Glutamatergic neuron (in vitro differentiated cells): ENCODE data around the gene ALDH1L2. TPM values are rescaled to one million over a fixed set of nuclear protein-coding genes. Genes with fewer than 3 reads are reported as not detected.
A peak's percentile ranks its signal among the peaks of the same experiment; 100 is the strongest.

ENCODE experiments used
- DNase-seq: peaks from one replicate; pipeline ENCODE4 v3.0.0; 2022
- H3K27ac Mint-ChIP-seq: one replicate; pipeline ENCODE4 v1.8.0; 2020; ENCODE audit warnings: mild to moderate bottlenecking, mixed read lengths, inconsistent platforms; ENCODE audit not compliant: unreplicated experiment
- H3K27me3 Mint-ChIP-seq: one replicate; pipeline ENCODE4 v1.8.0; 2020; ENCODE audit warnings: mild to moderate bottlenecking, moderate library complexity, mixed read lengths, inconsistent platforms; ENCODE audit not compliant: unreplicated experiment
- H3K36me3 Mint-ChIP-seq: one replicate; pipeline ENCODE4 v1.8.0; 2020; ENCODE audit warnings: mild to moderate bottlenecking, mixed read lengths, inconsistent platforms; ENCODE audit not compliant: unreplicated experiment
- H3K4me1 Mint-ChIP-seq: one replicate; pipeline ENCODE4 v1.8.0; 2020; ENCODE audit warnings: mild to moderate bottlenecking, low read depth, mixed read lengths, inconsistent platforms; ENCODE audit not compliant: unreplicated experiment
- H3K4me3 Mint-ChIP-seq: one replicate; pipeline ENCODE4 v1.8.0; 2020; ENCODE audit warnings: mild to moderate bottlenecking, mixed read lengths, inconsistent platforms; ENCODE audit not compliant: unreplicated experiment
- H3K9me3 Mint-ChIP-seq: one replicate; pipeline ENCODE4 v1.8.0; 2020; ENCODE audit warnings: mild to moderate bottlenecking, moderate library complexity, mixed read lengths, inconsistent platforms; ENCODE audit not compliant: unreplicated experiment
- CTCF ChIP-seq: fragments of 200-600 bp; sonication (generic); IDR thresholded peaks from one replicate; pipeline ENCODE4 v1.5.0; 2021; ENCODE audit not compliant: partially characterized antibody, unreplicated experiment
- total RNA-seq: library from RNA; stranded (reverse); fragmentation: NEBNext Ultra II Directional; extraction: Animal tissue kit (Norgen Biotek cat#: 25700); gene quantifications from one replicate; pipeline ENCODE4 v1.2.1, GENCODE V29; 2021; ENCODE audit not compliant: unreplicated experiment

ALDH1L2 gene
- total RNA-seq, 1 donor from 2014 or later: 47.4 TPM

DNA sequence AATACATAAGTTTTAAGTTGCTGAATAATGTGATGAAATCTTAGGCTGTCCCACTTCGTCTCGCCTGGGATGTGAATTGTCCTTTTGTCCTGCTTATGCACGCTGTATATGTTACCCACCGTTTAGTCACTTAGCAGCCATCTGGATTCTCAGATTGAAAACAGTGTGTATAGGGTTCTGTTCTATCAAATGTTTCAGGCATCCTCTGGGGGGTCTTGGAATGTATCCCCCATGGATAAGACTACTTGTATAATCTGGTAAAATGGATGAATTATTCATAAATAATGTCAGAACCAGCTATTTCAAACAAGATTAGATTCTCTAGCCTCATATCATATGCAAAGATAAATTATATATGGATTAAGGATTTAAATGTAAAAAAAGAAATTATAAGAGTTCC is 68.7 kb downstream of the ALDH1L2 start:
- Mint-ChIP-seq H3K4me1 (peaks cover 37% of the 10 kb centered on the region), H3K27me3 (no peaks in the 10 kb centered on the region), H3K27ac (peak overlapping the region; percentile 94), H3K36me3 (peaks cover 22% of the 10 kb centered on the region), H3K4me3 (no peak overlapping the region), H3K9me3 (peaks cover 9% of the 10 kb centered on the region)
- DNase-seq: no peak
- no peak for TF ChIP-seq CTCF

- peaks cover 30% of the 10 kb centered on the region for H3K36me3 Mint-ChIP-seq
Observed at GRCh38 chr12:105014603-105015002, 69.7 kb downstream of the ALDH1L2 start.

DNA sequence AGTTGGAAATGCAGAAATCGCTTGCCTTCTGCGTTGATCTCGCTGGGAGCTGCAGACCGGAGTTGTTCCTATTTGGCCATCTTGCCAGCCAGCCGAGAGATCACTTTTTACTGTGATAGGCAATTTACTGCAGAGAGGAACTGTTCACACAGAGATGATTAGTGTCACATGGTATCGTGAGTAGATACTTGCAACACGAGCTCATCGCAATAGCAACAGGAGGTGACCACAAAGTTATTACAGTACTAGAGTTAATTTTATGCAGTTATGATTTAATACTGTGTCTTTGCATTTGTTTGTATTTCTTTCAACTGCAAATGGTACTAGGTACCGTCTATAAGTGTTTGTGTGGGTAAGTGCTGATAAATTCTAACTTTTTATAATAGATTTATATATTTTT is 70.4 kb downstream of the ALDH1L2 start:
- Mint-ChIP-seq H3K36me3 (peaks cover 32% of the 10 kb centered on the region), H3K27ac (peak overlapping the region; percentile 34), H3K4me3 (no peak overlapping the region), H3K9me3 (peaks cover 6% of the 10 kb centered on the region), H3K27me3 (no peaks in the 10 kb centered on the region), H3K4me1 (peaks cover 25% of the 10 kb centered on the region)
- no peak for TF ChIP-seq CTCF
- DNase-seq: no peak

More at GRCh38 chr12:105014603-105015002, 69.7 kb downstream of the ALDH1L2 start:
- H3K27ac Mint-ChIP-seq: peak overlapping the region; percentile 94
- peaks cover 31% of the 10 kb centered on the region for H3K4me1 Mint-ChIP-seq
- peaks cover 11% of the 10 kb centered on the region for H3K9me3 Mint-ChIP-seq
- no peak for TF ChIP-seq CTCF
- no peak overlapping the region for H3K4me3 Mint-ChIP-seq
- H3K27me3 Mint-ChIP-seq: no peaks in the 10 kb centered on the region
- no peak for DNase-seq

GRCh38 chr12:105001476-105001875 is 82.8 kb downstream of the ALDH1L2 start:
- Mint-ChIP-seq H3K27ac (no peak overlapping the region), H3K9me3 (no peaks in the 10 kb centered on the region), H3K4me3 (no peak overlapping the region), H3K4me1 (no peaks in the 10 kb centered on the region), H3K27me3 (peaks cover 2% of the 10 kb centered on the region), H3K36me3 (peaks cover 23% of the 10 kb centered on the region)
- TF ChIP-seq CTCF: no peak
- no peak for DNase-seq

GRCh38 chr12:104999347-104999685 is 84.9 kb downstream of the ALDH1L2 start:
- Mint-ChIP-seq H3K9me3 (no peaks in the 10 kb centered on the region), H3K27me3 (peaks cover 2% of the 10 kb centered on the region), H3K36me3 (peaks cover 17% of the 10 kb centered on the region), H3K4me3 (no peak overlapping the region), H3K4me1 (no peaks in the 10 kb centered on the region), H3K27ac (no peak overlapping the region)
- no peak for DNase-seq
- no peak for TF ChIP-seq CTCF
